Nephron (organoid): ENCODE results near the gene ALOX15.

Experiments
- H3K27ac Mint-ChIP-seq, 3 experiments: 2 replicates each; pipeline ENCODE4 v1.8.0; 2020; ENCODE audit warnings: mixed read lengths in 3 of 3, mild to moderate bottlenecking in 2 of 3, moderate library complexity in 1 of 3
- H3K27me3 Mint-ChIP-seq: 2 replicates; pipeline ENCODE4 v1.8.0; 2021; ENCODE audit warnings: low read depth, mild to moderate bottlenecking, moderate library complexity, mixed read lengths
- H3K36me3 Mint-ChIP-seq: 2 replicates; pipeline ENCODE4 v1.8.0; 2020; ENCODE audit warnings: low read depth, mixed read lengths
- H3K4me1 Mint-ChIP-seq: 2 replicates; pipeline ENCODE4 v1.8.0; 2020; ENCODE audit warnings: mixed read lengths
- H3K4me3 Mint-ChIP-seq, 3 experiments: 2 replicates each; pipeline ENCODE4 v1.8.0; 2020; ENCODE audit warnings: mild to moderate bottlenecking in 3 of 3, mixed read lengths in 3 of 3, moderate library complexity in 2 of 3
- H3K9me3 Mint-ChIP-seq: 2 replicates; pipeline ENCODE4 v1.8.0; 2020; ENCODE audit warnings: mixed read lengths
- TF ChIP-seq, protein P1 (sequence below), 3 experiments: fragments of 200-600 bp; sonication (generic); IDR thresholded peaks; one replicate each; pipeline ENCODE4 v1.5.0; 2021; ENCODE audit warnings: antibody characterized with exemption in 3 of 3; ENCODE audit not compliant: unreplicated experiment in 3 of 3

The ALOX15 gene

DNA sequence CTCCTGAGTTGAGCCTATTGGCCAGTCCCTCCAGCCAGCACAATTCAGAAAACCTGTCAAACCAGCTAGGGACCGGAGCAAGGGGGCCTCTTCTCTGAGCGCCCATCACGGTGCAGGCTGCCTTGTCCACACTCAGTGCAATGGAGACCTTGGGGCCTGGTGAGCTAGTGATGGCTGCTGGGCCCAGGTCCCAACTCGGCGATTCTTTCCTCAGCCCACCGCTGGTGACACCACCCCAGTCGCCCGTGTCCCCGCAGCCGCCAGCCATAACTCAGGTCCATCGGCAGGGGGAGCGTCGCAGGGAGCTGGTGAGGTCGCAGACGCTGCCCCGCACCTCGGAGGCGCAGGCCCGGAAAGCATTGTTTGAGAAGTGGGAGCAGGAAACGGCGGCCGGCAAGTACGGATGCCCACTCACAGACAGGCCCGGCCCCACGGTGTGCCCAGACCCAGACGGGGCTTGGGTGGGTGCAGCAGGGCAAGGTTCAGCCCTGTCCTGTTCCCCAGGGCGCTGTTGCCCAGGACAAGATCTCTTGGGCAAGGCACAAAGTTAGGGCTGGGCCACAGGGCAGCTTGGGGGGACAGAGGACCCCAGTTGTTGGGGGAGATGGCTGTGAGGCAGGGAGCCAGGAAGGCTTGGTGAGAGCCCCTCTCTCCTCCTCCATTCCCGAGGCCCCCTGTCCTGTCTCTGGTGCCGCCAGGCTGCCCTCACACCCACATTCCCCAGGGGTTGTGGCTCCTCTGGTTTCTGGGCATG is 46.4 kb downstream of the ALOX15 start:
- Mint-ChIP-seq H3K27ac (peak overlapping the region; percentile 54 to 74 (median 55)), H3K4me1 (peaks cover 38% of the 10 kb centered on the region), H3K9me3 (no peaks in the 10 kb centered on the region), H3K27me3 (peaks cover 4% of the 10 kb centered on the region), H3K4me3 (no peak overlapping the region), H3K36me3 (peaks cover 15% of the 10 kb centered on the region)
- TF ChIP-seq, protein P1, sequence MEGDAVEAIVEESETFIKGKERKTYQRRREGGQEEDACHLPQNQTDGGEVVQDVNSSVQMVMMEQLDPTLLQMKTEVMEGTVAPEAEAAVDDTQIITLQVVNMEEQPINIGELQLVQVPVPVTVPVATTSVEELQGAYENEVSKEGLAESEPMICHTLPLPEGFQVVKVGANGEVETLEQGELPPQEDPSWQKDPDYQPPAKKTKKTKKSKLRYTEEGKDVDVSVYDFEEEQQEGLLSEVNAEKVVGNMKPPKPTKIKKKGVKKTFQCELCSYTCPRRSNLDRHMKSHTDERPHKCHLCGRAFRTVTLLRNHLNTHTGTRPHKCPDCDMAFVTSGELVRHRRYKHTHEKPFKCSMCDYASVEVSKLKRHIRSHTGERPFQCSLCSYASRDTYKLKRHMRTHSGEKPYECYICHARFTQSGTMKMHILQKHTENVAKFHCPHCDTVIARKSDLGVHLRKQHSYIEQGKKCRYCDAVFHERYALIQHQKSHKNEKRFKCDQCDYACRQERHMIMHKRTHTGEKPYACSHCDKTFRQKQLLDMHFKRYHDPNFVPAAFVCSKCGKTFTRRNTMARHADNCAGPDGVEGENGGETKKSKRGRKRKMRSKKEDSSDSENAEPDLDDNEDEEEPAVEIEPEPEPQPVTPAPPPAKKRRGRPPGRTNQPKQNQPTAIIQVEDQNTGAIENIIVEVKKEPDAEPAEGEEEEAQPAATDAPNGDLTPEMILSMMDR (IDR thresholded peaks at IDR 0.05; ENCODE audit: unreplicated experiment in 3 of 3): peak; percentile 16 to 50 (median 29)

DNA sequence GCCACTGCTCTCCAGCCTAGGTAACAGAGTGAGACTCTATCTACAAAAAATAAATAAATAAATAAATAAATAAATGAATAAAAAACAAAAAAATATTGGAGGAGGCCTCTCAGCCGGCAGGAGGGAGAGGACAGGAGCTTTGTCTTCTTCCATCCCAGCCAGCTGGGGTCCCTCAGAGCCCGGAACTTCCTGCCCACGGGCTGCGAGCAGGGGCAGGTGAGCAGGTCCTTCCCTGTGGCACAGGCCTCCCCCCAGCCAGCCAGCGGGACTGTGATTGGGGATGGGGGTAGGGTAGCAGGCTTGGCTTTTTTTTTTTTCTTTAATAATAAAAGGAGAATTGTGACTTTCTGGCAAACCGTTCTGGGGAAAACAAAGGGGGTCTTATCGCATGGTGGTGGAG is 47.1 kb downstream of the ALOX15 start:
- Mint-ChIP-seq H3K27ac (peak overlapping the region; percentile 54 to 74 (median 55)), H3K27me3 (peaks cover 4% of the 10 kb centered on the region), H3K9me3 (no peaks in the 10 kb centered on the region), H3K4me3 (no peak overlapping the region), H3K36me3 (peaks cover 15% of the 10 kb centered on the region), H3K4me1 (peaks cover 34% of the 10 kb centered on the region)
- TF ChIP-seq, protein P1 (IDR thresholded peaks at IDR 0.05; ENCODE audit: unreplicated experiment in 3 of 3): no peak

DNA sequence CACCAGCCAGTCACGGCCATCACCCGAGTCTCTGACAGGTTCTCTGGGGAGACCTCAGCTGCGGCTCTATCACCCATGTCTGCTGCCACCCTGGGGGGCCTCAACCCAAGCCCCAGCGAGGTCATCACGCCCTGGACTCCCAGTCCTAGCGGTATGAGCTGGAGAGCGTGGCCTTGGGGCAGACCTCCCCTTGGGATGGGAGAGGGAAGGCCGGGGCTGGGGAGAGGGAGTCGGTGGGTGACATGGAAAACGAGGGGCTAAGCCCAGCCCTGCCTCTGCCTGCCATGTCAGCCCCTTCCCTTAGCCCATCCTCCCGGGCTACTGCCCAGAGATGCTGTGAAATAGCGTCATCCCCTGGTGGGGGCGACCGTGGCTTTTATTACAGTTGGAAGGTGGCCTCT is 48.5 kb downstream of the ALOX15 start:
- peaks cover 38% of the 10 kb centered on the region for H3K4me1 Mint-ChIP-seq
- H3K36me3 Mint-ChIP-seq: peaks cover 11% of the 10 kb centered on the region
- H3K27ac Mint-ChIP-seq: peak overlapping the region; percentile 63 to 83 (median 65)
- no peak overlapping the region for H3K4me3 Mint-ChIP-seq
- TF ChIP-seq, protein P1 (IDR thresholded peaks at IDR 0.05; ENCODE audit: unreplicated experiment in 3 of 3): no peak
- peaks cover 4% of the 10 kb centered on the region for H3K27me3 Mint-ChIP-seq
- no peaks in the 10 kb centered on the region for H3K9me3 Mint-ChIP-seq

DNA sequence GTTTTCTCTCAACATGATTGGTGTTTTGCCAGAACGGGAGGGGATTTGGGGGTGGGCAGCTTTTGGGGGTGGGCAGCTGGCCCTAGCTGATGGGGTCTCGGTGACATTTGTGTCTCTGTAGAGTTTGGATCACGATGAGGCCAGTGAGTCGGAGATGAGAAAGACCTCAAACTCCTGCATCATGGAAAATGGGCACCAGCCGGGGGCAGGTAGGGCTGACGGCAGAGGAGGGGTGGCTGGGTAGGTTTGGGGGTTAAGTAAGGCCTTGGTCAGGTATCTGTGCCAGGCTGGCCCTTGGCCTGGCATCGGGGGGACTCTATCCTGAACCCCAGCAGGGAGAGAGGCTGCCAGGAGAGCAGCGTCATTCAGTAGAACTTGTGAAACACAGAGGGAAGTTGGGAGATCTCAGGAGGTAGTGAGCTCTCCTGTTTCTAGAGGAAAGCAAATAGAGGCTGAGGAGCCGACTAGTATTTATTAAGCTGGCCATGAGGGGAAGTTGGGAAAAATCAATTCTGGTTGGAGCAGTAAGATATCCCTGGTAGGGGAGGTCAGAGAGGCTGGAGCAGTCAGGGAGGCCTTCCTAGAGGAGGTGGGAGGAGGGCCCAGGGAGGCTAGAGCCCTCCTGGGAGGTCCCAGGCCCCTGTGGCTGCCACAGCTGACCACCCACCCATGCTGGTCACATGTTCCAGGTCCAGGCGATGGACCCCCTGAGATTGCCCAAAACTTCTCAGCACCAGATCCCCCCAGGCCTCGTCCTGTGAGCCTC is 49.1 kb downstream of the ALOX15 start:
- peaks cover 4% of the 10 kb centered on the region for H3K27me3 Mint-ChIP-seq
- TF ChIP-seq, protein P1 (IDR thresholded peaks at IDR 0.05; ENCODE audit: unreplicated experiment in 3 of 3): no peak
- H3K27ac Mint-ChIP-seq: peak overlapping the region in 2 of 3 experiments; percentile 52 to 86
- H3K4me1 Mint-ChIP-seq: peaks cover 38% of the 10 kb centered on the region
- H3K9me3 Mint-ChIP-seq: no peaks in the 10 kb centered on the region
- H3K4me3 Mint-ChIP-seq: no peak overlapping the region
- H3K36me3 Mint-ChIP-seq: peaks cover 8% of the 10 kb centered on the region

DNA sequence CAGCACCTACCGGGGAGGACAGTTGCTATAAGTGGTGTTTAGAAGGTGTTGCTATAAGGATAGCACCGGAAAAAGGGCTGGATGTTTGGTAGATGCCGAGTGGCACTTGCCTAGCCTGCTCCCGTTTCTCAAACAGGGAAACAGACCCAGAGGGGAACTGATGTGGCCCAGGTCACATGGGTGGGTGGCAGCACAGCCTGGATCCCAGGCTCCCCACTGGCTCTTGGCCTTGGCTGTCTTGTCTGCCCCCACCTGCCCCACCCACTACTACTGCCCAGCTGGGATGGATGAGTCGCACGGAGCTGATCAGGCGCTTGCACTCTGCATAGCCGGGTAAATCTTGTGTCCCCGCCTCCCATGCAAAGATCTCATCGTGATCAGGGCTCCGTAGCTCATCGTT is 49.9 kb downstream of the ALOX15 start:
- Mint-ChIP-seq H3K9me3 (no peaks in the 10 kb centered on the region), H3K4me1 (peaks cover 40% of the 10 kb centered on the region), H3K27me3 (peaks cover 4% of the 10 kb centered on the region), H3K27ac (no peak overlapping the region), H3K4me3 (no peak overlapping the region), H3K36me3 (peaks cover 9% of the 10 kb centered on the region)
- TF ChIP-seq, protein P1 (IDR thresholded peaks at IDR 0.05; ENCODE audit: unreplicated experiment in 3 of 3): no peak
